ENCODE results near the gene ZNF778.

Gene ZNF778

DNA sequence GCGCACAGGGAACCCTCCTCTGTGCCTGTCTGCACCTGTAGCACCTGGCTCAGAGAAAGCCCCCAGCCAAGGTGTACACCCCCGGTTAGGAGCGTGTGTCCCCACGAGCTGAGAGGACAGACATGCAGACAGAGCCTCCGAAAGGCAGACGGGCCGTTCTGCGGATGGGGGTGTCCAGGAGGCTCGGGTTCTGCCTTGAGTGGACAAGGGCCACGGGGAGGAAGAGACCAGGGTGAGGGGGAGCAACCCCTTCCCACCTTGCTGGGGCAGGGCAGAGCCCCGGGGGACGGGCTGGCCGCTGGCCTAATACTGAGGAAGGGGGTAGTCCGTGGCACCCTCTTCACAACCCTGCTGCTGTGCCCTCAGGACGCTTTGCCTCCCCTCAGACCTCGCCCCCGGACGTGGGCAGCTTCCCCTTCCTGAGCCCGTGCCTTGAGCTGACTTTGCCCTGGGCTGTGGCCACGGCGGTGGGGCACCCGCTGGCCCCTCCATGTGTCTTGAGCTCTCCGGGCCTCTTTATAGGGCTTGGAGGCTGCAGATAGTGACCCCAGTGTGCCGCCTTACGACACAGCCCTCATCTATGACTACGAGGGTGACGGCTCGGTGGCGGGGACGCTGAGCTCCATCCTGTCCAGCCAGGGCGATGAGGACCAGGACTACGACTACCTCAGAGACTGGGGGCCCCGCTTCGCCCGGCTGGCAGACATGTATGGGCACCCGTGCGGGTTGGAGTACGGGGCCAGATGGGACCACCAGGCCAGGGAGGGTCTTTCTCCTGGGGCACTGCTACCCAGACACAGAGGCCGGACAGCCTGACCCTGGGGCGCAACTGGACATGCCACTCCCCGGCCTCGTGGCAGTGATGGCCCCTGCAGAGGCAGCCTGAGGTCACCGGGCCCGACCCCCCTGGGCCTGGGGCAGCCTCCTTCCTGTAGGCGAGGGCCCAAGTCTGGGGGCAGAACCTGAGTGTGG lies 22.9 kb upstream of the ZNF778 start:
- no peak for DNase-seq

DNA sequence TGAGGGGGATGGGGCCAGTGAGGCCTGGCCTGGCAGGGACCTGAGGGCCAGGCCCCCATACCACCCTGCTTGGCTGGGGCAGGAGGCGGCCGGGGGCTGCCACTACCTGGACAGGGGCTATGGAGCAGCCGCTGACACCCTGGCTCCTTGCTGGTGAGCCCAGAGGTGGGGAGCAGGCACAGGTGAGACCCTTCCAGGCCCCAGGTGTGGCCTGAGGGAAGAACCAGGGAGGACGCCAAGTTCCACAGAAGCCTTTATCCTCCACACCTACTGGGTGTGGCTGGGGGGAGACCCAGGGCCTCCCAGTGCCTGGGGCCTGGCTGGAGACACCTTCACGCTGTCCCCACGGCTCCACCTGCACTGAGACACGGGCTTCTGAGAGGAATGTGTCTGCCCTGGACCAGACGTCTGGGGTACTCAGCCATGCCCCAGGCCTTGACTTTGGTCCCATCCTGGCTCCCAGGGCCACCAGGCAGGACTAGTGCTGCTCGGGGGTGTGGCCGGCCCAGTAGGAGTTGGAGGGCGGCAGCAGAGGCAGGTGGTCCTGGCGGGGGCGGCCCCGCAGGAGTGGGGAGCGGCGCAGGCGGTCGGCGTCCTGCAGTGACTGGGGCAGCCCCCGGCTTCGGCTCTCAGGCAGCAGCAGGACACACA lies 21.9 kb upstream of the ZNF778 start:
- DNase-seq: no peak

DNA sequence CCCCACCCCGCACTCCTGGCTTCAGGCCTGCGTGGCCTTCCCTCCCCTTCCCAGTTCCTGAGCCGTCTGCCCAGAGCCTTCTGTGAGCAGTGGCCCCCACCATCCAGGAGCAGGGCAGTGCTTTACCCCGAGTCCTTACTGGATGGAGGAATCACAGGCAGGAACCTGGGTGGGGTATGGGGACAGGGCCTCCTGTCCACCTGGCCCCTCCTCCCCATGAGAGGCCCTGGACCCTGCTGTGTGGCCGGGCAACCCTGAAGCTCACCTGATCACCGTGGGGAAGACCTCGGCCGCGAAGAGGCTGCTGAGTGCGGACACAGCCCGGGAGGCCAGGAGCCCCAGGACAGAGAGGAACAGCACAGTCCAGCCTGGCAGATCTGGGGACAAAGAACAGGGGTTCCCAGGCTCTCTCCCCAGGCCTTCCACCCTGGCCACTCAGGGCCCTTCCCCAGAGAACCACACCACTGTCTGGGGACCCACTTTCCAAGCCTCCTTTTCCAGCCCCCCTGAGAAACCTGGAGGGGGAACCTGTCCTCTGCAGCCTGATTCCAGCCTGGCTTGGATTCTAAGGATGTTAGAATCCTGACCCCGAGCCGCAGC lies 20.4 kb upstream of the ZNF778 start:
- no peak for DNase-seq

DNA sequence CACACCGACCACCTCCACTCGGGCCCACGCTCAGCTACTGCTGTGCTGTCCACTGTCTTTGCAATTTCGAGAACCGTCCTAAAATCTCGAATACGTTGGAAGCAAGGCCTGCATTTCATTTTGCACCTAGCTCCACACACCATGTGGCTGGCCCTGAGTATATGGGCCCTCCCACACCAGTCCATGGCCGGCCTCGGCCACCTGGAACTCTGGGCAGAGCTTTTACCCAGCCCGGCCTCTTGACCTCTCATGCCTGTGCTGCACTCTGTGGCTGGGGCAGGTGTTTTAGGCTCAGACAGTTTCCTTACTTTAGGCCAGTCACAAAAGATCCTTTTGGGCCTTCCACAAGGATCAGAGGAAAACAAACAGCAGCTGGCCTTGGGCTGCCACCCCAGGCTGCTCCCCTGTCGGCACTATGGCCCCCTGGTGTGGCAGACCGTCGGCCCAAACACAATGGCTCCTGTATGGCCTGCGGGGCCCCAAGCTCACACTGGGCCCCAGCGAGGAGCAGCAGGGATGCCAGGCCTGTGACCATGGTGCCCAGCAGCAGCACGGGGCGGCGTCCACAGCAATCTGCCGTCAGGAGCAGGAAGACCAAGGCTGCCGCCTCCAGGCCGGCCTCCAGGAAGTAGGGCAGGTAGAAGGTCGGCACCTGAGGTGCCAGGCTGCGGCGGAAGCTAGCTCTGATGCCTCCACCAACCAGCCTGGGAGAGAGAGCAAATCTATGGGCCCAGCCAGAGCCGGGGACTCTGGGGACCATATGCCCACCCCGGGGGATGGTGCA lies 19.7 kb upstream of the ZNF778 start:
- DNase-seq: no peak

DNA sequence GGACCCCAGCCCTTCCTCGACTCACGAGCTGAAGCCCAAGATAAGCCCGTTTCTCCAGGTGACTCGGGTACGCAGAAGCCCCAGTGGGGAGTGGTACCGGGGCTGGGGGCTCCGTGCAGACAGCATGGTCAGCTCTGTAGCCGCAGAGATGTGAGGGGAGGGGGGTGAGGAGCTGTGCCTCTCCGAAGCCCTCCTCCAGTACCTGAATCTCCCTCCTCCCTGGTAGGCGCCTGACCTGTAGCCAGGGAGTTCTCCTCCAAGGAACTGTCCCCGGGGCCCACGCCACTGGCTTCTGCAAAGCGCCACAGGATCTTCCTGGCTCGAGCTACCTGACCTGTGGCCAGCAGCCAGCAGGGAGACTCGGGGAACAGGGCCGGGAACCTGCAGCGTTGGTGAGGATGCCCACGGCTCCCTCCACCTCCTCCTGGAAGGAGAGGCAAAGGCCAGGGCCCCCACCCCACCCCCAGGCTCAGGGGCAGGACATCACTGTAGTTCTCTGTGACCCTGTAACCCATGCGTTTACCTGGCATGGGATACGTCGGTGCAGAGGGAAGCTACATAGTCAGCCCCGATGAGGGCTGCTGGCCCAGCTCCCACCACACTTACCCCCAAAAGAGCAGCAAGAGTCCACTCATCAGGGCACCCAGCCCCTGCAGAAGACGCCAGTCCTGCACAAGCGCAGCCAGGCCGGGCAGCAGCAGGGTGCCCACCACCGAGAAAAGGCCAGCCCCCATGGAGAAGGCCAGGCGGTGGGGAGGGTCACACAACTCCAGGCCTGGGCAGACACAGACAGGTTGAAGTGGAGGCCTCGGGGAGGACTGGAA lies 18.9 kb upstream of the ZNF778 start:
- no peak for DNase-seq

DNA sequence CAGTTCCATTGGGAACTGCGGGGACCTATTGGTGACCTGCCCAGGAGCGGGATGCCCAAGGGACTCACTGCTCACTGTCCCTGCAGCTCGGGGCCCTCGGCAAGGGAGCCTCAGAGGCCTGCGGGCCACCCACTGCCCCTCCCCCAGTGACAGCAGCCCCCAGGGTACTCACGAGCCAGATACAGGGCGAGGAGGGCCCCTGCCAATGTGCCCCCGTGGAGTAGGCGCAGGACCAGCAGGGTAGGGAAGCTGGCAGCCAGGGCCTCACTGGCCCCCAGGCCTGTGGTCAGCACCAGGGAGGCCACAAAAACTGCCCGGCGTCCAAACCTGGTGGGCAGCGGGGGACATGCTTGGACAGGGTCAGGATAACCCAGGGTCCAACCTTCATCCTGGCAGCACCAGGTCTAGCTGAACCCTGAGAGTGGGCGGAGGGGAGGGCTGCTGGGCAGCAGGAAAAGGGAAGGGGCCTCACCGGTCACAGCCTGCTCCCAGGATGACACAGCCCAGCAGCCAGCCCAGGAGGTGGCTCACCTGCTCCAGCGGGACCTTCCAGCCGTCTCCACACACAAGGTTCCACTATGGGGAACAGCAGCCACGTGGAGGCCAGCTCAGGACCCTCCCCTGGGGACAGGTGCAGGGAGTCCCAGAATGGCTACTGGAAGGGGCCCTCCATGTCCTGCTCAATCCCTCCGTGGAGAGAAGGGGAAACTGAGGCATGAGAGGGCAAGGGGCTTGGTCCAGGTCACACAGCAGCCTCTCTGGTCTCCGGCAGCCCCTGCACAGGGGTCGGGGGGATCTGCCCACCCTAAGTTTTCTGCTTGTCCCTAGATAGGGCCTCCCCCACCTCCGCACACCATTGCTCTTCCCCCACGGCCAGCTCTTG lies 18.0 kb upstream of the ZNF778 start:
- DNase-seq: no peak

DNA sequence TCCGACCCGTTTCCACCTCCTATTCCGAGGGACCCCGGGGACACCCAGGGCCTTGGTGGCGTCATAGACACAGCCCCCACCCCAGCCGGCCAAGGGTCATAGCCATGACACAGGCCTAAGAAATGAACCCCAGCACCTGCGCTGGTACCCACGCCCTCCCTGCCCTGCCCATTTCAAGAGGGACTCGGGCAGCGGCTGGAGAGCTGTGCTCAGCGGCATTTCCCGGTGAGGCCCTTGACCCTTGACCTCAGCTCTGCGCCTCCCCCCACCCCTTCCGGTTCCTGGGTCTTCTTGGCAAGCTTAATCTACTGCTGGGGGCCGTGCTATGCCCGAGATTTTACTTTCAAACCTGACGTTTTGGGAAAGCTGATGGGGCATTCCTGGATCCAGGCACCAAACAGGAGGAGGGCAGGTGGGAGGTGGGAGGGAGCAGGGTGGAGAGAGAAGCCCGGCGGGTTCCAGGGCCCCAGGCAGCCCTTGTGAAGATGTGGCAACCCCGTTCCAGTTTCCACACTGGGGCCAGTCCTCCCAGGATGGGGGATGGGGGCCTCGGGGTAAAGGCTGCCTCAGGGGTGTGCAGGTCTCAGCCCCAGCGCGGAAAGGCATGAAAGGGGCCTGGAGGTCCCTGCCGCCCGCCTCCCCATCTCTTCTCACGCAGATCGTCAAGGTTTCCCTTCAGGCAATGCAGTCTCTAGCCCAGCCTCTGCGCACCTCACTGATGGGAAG lies 17.2 kb upstream of the ZNF778 start, which contains the start of gene SLC22A31:
Gene SLC22A31, minus strand, starts transcription at position 414 of the 726 bp plus-strand sequence. Its CDS starts 36 bp downstream, at position 378.
- no peak for DNase-seq

DNA sequence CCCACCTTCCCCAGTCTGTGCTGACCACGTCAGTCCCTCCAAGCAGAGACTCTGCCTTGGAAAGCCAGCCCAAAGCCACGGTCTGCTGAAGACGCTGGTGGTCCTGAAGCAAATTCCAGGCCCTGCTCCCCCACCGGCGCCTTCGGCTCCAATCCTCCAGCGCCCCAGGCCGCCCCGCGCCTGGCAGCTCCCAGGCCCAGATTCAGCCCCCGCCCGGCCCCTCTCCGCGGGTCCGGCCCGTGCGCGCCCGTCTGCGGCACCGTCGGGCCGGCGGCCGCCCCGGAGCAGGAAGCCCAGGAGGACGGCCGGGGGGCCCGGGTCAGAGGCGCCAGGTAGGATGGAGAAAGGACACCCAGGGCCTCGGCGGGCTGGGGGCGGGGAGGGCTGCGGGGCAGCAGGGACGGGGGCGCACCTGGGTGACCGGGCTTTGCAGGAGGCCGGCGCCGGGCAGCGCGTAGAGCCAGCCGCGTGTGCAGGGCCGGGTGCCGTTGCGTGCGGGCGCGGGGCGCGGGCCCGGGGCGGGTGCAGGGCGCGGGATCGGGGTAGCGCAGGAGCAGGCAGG lies 16.6 kb upstream of the ZNF778 start:
- DNase-seq: no peak

DNA sequence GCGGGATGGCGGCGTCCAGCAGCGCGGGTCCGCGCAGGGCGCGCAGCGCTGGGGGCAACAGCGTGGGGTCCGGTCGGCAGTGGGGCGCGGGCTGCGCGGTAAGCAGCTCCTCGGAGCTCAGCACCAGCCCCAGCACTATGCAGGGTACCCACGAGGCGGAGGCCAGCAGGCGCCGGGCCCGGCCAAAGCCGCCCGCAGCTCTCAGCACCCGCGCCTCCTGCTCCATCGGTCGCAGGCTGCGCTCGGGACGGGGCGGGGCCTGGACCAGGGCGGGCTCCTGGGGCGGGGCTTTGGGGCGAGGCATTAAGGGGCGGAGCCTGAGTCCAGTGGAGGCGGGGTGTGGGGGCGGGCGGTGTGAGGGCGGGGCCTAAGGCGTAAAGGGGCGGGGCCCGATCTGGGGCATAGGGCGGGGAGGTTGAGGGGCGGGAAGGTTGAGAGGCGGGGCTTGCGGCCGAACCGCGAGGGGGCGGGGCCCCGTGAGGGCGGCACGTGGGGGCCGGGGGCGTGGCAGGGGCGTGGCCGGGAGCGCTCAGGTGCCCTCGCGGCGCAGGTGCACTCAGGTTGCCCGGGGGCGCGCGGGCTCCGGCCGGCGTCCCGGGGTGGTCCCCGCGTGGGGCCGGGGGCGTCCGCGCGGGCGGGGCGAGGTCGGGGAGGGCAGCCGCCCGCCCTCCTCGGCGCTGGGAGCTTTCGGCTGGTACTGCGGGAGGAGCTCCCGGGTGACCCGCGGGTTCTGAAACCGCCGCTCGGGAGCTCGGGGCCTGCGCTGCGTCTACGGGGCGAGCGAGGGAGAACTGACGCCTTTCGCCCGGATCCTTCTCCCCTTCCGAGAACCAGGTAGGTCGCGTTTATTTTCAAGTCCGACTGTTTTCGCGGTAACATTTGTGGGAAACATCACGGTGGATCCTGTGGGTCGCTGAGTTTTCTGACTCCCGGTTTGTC lies 15.8 kb upstream of the ZNF778 start:
- peak; percentile 81 for DNase-seq

DNA sequence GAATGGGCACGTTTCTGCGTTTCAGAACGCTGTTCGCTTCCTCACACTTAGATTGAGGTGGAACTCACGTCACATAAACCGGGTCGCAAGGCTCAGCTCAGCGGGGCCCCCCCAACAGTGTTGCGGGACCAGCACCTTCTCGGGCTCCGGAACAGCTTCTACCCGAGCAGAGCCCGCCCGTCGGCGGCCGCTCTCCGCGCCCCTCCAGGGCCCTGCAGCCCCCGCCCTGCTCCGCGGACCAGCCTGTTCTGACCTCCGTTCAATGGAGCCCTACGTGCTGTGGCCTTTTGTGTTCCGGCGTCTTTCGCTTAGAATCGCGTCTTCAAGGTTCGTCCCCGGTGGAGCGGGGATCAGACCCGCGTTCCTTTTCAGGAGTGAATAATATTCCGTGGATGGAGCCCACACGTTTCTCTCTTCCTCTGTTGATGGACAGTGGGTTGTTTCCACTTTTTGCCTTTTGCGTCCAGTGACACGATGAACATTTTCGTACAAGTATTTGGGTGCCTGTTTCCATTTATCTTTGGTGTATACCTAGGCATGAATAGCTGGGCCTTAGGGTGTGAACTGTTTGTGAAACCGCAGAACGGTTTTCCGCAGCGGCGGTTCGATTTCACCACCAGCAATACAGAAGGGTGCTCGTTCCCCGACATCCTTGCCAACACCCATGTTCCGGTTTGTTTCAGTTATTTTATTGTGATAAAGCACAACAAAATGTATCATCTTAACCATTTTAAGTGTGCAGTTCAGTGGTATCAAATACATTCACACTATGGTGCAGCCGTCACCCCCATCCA lies 14.9 kb upstream of the ZNF778 start:
- DNase-seq: no peak

DNA sequence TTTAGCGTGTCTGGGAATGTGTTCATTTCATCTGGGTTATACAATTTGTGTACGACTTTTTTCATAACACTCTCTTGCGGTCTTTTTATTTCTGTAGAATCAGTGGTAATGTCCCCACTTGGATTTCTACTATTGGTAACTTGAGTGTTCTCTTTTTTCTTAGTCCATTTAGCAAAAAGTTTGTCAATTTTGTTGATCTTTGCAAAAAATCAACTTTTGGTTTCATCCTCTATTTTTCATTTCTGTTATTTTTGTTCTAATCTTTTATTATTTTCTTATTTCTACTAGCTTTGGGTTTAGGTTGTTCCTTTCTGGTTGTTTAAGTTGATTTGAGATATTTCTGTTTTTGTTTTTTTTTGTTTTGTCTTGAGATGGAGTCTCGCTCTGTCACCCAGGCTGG lies 9.5 kb upstream of the ZNF778 start:
- DNase-seq: no peak

DNA sequence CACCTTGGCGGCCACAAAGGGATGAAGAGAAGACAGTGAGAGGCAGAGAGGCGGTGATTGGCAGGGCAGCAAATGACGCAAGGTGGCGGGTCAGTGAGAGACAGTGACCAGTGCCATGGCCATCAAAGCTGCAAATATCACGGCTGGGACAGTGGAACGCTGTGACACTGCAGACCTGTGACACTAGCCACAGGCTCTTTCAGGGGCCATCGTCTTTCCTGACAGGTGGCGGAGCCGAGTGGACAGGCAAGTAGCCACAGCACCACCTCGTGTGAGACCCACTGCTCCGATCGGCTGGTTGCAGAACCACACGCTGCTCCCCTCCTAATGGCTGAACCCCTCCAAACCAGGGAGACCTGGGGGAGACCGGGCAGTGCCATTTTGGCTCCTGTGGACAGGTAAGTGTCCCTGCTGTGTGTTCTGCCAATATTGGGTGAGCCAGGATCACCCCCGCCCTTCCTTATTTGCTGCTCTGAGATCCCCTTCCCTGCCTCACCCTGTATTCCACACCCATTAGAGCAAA lies 7.9 kb upstream of the ZNF778 start:
- DNase-seq: no peak

DNA sequence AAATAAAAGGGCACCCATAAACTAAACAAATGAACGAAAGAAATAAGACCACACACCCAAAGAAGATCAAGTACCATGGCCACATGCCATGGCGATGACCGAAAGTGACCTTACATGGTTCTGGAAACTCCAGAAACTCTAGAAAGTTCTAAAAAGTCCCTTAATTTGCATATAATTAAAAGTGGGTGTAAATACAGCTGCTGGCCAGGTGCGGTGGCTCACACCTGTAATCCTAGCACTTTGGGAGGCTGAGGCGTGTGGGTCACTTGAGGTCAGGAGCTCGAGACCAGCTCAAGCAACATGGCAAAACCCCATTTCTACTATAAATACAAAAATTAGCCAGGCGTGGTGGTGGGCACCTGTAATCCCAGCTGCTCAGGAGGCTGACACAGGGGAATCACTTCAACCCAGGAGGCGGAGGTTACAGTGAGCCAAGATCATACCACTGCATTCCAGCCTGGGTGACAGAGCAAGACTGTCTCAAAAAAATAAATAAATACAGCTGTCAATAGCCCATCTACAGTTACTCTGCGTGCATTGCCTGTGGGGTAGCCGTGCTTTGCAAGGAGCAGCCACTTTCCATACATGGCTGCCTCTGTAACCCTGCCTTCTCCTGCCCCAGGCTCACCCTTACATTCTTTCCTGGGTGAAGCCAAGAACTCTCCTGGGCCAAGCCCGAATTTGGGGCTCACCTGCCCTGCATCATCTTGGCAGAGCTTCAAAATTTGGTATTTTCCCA lies 7.2 kb upstream of the ZNF778 start:
- no peak for DNase-seq

DNA sequence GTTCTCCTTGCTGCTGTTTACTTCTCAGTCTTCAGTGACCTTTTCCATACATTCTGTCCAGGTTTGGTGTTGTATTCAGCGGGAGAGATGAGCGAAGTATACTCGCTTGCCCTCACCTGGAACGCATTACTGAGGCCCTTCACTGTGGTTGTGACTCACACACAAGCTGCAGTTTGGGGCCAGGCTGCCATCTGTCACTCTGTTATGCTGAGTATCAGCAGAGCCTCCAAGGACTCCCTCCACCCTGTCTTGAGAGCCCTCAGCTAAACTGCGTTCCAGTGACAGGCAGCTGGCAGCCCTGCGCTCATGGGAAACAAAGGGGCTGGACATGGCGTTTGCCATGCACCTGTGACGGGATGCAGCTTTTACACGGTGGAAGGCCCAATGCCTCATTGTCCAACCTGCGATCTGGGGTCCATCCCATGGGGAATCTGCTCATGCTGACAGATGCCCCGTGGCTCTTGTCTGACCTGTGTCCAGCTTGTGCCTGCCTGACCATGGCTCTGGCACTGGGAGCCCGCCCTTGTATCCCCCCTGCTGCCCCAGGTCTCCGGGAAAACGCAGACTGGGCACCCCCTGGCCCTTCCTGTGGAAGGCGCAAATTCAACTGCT lies 6.5 kb upstream of the ZNF778 start:
- no peak for DNase-seq

DNA sequence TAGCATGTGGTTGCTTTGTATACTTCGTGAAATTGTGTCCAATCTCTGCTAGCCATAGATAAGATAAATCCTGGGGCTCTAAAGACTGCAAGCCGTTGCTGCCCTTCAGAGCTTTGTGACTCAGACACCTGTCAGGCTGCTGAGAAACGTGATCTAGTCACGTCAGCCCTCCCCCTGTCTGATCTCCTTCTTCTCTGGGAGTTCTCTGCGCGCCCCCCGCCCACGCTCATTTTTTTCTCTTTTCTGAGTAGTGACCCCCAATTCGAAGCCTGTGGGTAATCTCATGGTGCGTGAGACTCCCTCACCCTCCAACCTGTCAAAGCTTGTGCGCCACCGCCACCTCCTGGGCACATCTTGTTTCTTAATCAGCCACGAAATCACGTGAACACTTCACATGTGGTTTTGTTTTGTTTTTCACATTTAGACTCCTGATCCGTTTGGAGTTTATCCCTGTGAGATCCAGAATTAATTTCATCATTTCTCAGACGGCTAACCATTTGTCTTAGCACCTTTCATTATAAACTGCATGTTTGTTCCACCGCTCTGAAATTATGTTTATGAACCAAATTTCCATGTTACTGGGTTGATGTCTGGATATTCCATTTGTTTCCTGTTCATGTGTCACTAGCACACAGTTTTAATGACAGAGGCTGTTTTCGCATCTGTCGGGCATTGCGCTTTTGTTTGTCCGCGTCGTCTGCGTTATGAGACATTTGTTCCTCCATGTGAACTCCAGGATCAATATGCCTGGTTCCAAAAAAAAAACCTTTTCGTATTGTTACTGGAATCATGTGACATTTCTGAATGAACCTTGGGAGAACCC lies 977 bp upstream of the ZNF778 start:
- DNase-seq: peak; percentile 81

DNA sequence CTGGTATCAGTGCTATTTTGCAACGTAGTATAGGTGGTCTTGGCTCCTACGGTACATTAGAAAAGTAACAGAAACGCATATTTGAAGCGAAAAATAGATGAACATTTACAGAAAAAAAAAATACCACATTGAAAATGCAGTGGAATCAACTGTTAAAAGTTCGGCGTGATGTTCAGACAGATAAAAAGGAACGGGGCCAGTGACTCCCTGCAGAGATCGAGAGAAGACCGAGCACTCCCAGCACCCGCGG lies 440 bp upstream of the ZNF778 start:
- DNase-seq: no peak
